ENCODE measurements around the gene TMEM171. TPM values are rescaled to one million over a fixed set of nuclear protein-coding genes. Genes with fewer than 3 reads are reported as not detected.
A peak's percentile ranks its signal among the peaks of the same experiment; 100 is the strongest.

TMEM171 gene
- total RNA-seq, 4 donors from 2014 or later, result 0.25 to 1.5 (median 1.3) TPM; not detected in 1

- H3K4me3 ChIP-seq (ENCODE audit: low read depth, poor library complexity, severe bottlenecking), result no peak overlapping the region
- TF ChIP-seq CTCF (IDR thresholded peaks at IDR 0.05), result no peak
- no peak for TF ChIP-seq POLR2A (IDR thresholded peaks at IDR 0.05)
- 48 to 56% methylated on average over 6 of the region's 6 CpGs for WGBS, 2 donors
- intact Hi-C loops (cut with DNase I; ENCODE audit: low total_unique reads), result no loop called here
- no peak for DNase-seq (ENCODE audit: low spot score in 2 of 2)
Measured at GRCh38 chr5:73121119-73121463, 716 bp downstream of the TMEM171 start.

GRCh38 chr5:73122875-73123810 is 2.8 kb downstream of the TMEM171 start:
- peak in 1 of 2 donors; percentile 77 for DNase-seq (ENCODE audit: low spot score in 2 of 2)
- intact Hi-C loops (cut with DNase I; ENCODE audit: low total_unique reads), result no loop called here
- no peak overlapping the region for H3K4me3 ChIP-seq (ENCODE audit: low read depth, poor library complexity, severe bottlenecking)
- TF ChIP-seq CTCF (IDR thresholded peaks at IDR 0.05) (no peak), POLR2A (IDR thresholded peaks at IDR 0.05) (no peak)
- 80 to 89% methylated on average over 18 to 19 of the region's 19 CpGs for WGBS, 2 donors

GRCh38 chr5:73125289-73125688 is 4.9 kb downstream of the TMEM171 start:
- WGBS, 2 donors, result 75 to 78% methylated on average over 4 of the region's 4 CpGs
- TF ChIP-seq CTCF (IDR thresholded peaks at IDR 0.05) (no peak), POLR2A (IDR thresholded peaks at IDR 0.05) (no peak)
- no peak overlapping the region for H3K4me3 ChIP-seq (ENCODE audit: low read depth, poor library complexity, severe bottlenecking)
- intact Hi-C loops (cut with DNase I; ENCODE audit: low total_unique reads), result no loop called here
- peak in 1 of 2 donors; percentile 53 for DNase-seq (ENCODE audit: low spot score in 2 of 2)

DNA sequence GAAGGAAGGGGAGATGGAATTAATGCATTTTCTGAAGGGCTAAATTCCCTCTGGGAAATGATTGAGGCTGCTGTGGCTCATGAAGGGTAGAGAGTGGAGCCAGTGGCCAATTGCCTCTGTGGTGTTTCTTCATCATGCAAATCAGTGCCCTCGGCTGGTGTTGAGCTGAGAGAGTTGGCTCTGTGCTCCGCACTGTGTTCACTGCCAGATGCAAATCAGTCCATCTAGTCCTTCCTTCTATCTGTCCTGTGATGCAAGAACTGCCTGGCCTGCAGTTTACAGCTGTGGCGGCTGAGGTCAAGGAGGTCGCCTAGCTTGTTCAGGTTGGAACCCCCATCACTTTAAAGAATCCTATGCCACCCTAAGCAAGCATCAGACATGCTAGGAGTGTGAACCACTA is 6.0 kb downstream of the TMEM171 start:
- DNase-seq (ENCODE audit: low spot score in 2 of 2), result peak in 1 of 2 donors; percentile 76
- intact Hi-C loops (cut with DNase I; ENCODE audit: low total_unique reads), result no loop called here

GRCh38 chr5:73126957-73127356 is 6.6 kb downstream of the TMEM171 start:
- H3K4me3 ChIP-seq (ENCODE audit: low read depth, poor library complexity, severe bottlenecking), result no peak overlapping the region
- DNase-seq (ENCODE audit: low spot score in 2 of 2), result no peak
- intact Hi-C loops (cut with DNase I; ENCODE audit: low total_unique reads), result no loop called here
- WGBS, 2 donors, result 74 to 85% methylated on average over 1 of the region's 1 CpG
- TF ChIP-seq POLR2A (IDR thresholded peaks at IDR 0.05) (no peak), CTCF (IDR thresholded peaks at IDR 0.05) (no peak)

More for the DNA sequence above, 6.0 kb downstream of the TMEM171 start:
- no peak overlapping the region for H3K4me3 ChIP-seq (ENCODE audit: low read depth, poor library complexity, severe bottlenecking)
- 61 to 62% methylated on average over 4 of the region's 4 CpGs for WGBS, 2 donors
- TF ChIP-seq POLR2A (IDR thresholded peaks at IDR 0.05) (no peak), CTCF (IDR thresholded peaks at IDR 0.05) (no peak)

Data from lower leg skin (tissue), 4 donors.